ENCODE data around the gene TTC7B. TPM values are rescaled to one million over a fixed set of nuclear protein-coding genes. Genes with fewer than 3 reads are reported as not detected.

The TTC7B gene
- total RNA-seq, 1 experiment from 2014 or later: 70.6 TPM

DNA sequence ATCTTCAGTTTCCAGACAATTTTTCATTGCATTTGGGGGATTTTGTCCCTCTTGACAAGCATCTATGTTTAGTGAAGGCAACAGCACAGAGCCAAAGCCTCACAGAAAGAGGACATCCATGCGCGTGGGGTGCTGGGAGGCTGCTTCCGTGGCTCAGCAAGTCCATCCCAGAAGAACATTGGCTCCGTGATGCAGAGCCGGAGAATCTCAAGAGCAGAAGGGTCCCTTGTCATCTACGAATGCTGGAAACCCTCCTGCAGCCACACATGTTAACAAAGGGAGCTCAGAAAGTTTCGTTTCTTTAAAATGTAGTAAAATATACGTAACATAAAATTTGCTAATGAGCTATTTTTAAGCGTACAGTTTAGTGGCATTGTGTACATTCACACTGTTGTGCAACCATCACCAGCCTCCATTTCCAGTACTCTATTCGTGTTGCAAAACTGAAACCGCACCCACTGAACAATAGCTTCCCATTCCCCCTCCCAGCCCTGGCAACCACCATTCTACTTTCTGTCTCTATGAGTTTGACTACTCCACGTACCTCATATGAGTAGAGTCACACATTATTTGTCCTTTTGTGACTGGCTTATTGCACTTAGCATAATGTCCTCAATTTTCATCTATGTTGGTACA, 185.9 kb downstream of the TTC7B start:
- H4K20me1 ChIP-seq (ENCODE audit: insufficient read depth): no peaks in the 10 kb centered on the region
- H3K9ac ChIP-seq (ENCODE audit: low read length): no peak overlapping the region
- peaks cover 3 to 10% of the 10 kb centered on the region in 2 experiments for H3K4me1 ChIP-seq (ENCODE audit: control insufficient read depth in 1 of 2, insufficient read depth in 2 of 2, low read length in 2 of 2)
- no peak overlapping the region for H3K27ac ChIP-seq (ENCODE audit: low read depth, low read length)
- ChIA-PET CTCF (no interaction called here), POLR2A (no interaction called here), RAD21 (ENCODE audit: low non-redundant PET in 1 of 2, low total read pairs in 2 of 2, uncharacterized antibody in 2 of 2, unreplicated experiment in 2 of 2) (no interaction called here)
- no peak for TF ChIP-seq EZH2phosphoT487 (IDR thresholded peaks at IDR 0.05; ENCODE audit: borderline replicate concordance)
- TF ChIP-seq EZH2 (IDR thresholded peaks at IDR 0.05): no peak
- no peak for TF ChIP-seq ELF1 (IDR thresholded peaks at IDR 0.05; ENCODE audit: borderline replicate concordance, low read depth)
- TF ChIP-seq, protein P1, sequence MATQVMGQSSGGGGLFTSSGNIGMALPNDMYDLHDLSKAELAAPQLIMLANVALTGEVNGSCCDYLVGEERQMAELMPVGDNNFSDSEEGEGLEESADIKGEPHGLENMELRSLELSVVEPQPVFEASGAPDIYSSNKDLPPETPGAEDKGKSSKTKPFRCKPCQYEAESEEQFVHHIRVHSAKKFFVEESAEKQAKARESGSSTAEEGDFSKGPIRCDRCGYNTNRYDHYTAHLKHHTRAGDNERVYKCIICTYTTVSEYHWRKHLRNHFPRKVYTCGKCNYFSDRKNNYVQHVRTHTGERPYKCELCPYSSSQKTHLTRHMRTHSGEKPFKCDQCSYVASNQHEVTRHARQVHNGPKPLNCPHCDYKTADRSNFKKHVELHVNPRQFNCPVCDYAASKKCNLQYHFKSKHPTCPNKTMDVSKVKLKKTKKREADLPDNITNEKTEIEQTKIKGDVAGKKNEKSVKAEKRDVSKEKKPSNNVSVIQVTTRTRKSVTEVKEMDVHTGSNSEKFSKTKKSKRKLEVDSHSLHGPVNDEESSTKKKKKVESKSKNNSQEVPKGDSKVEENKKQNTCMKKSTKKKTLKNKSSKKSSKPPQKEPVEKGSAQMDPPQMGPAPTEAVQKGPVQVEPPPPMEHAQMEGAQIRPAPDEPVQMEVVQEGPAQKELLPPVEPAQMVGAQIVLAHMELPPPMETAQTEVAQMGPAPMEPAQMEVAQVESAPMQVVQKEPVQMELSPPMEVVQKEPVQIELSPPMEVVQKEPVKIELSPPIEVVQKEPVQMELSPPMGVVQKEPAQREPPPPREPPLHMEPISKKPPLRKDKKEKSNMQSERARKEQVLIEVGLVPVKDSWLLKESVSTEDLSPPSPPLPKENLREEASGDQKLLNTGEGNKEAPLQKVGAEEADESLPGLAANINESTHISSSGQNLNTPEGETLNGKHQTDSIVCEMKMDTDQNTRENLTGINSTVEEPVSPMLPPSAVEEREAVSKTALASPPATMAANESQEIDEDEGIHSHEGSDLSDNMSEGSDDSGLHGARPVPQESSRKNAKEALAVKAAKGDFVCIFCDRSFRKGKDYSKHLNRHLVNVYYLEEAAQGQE (IDR thresholded peaks at IDR 0.05; ENCODE audit: low read depth): no peak
- no peak for TF ChIP-seq POLR2A (IDR thresholded peaks at IDR 0.05; ENCODE audit: borderline replicate concordance, extremely low read depth, insufficient read depth, insufficient read length)
- ATAC-seq (no peak), DNase-seq (ENCODE audit: low read depth, low spot score) (no peak)
- H3K4me2 ChIP-seq (ENCODE audit: low read length): no peak overlapping the region
- no peaks in the 10 kb centered on the region for H3K79me2 ChIP-seq (ENCODE audit: insufficient read depth, low read length)
- no TSS peak for BruUV-seq (replicated peaks)
- no peak overlapping the region for H2AFZ ChIP-seq (ENCODE audit: low read depth, low read length, poor library complexity, severe bottlenecking)
- H3K36me3 ChIP-seq (ENCODE audit: control insufficient read depth in 1 of 2, insufficient read depth in 2 of 2, low read length in 2 of 2): no peaks in the 10 kb centered on the region
- H3K9me2 ChIP-seq (ENCODE audit: insufficient read depth): no peaks in the 10 kb centered on the region
- no peaks in the 10 kb centered on the region for H3K9me3 ChIP-seq (ENCODE audit: control insufficient read depth in 1 of 2, insufficient read depth in 1 of 2, low read depth in 1 of 2, low read length in 2 of 2)
- no peaks in the 10 kb centered on the region for H3K27me3 ChIP-seq (ENCODE audit: insufficient read depth, low read length)
- intact Hi-C loops (cut with micrococcal nuclease): no loop called here
- no peak overlapping the region for H3K4me3 ChIP-seq (replicated peaks in 1 of 2; ENCODE audit: low read depth in 1 of 2, low read length in 2 of 2)

GRCh38 chr14:90629471-90629870, 186.8 kb downstream of the TTC7B start:
- H2AFZ ChIP-seq (ENCODE audit: low read depth, low read length, poor library complexity, severe bottlenecking): no peak overlapping the region
- POLR2A ChIA-PET: no interaction called here
- CTCF ChIA-PET: no interaction called here
- DNase-seq (ENCODE audit: low read depth, low spot score): no peak
- RAD21 ChIA-PET (ENCODE audit: low non-redundant PET in 1 of 2, low total read pairs in 2 of 2, uncharacterized antibody in 2 of 2, unreplicated experiment in 2 of 2): no interaction called here
- no peaks in the 10 kb centered on the region for H4K20me1 ChIP-seq (ENCODE audit: insufficient read depth)
- no peaks in the 10 kb centered on the region for H3K9me2 ChIP-seq (ENCODE audit: insufficient read depth)
- no TSS peak for BruUV-seq (replicated peaks)
- no peaks in the 10 kb centered on the region for H3K9me3 ChIP-seq (ENCODE audit: control insufficient read depth in 1 of 2, insufficient read depth in 1 of 2, low read depth in 1 of 2, low read length in 2 of 2)
- no peak overlapping the region for H3K4me2 ChIP-seq (ENCODE audit: low read length)
- intact Hi-C loops (cut with micrococcal nuclease): no loop called here
- no peaks in the 10 kb centered on the region for H3K27me3 ChIP-seq (ENCODE audit: insufficient read depth, low read length)
- no peaks in the 10 kb centered on the region for H3K79me2 ChIP-seq (ENCODE audit: insufficient read depth, low read length)
- H3K27ac ChIP-seq (ENCODE audit: low read depth, low read length): no peak overlapping the region
- H3K4me1 ChIP-seq (ENCODE audit: control insufficient read depth in 1 of 2, insufficient read depth in 2 of 2, low read length in 2 of 2): peaks cover 11 to 16% of the 10 kb centered on the region in 2 experiments
- no peak overlapping the region for H3K9ac ChIP-seq (ENCODE audit: low read length)
- no peaks in the 10 kb centered on the region for H3K36me3 ChIP-seq (ENCODE audit: control insufficient read depth in 1 of 2, insufficient read depth in 2 of 2, low read length in 2 of 2)
- no peak overlapping the region for H3K4me3 ChIP-seq (replicated peaks in 1 of 2; ENCODE audit: low read depth in 1 of 2, low read length in 2 of 2)
- ATAC-seq: no peak
- TF ChIP-seq, protein P2, sequence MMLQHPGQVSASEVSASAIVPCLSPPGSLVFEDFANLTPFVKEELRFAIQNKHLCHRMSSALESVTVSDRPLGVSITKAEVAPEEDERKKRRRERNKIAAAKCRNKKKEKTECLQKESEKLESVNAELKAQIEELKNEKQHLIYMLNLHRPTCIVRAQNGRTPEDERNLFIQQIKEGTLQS (IDR thresholded peaks at IDR 0.05): no peak
- TF ChIP-seq SIN3A (IDR thresholded peaks at IDR 0.05; ENCODE audit: low read depth): no peak
- TF ChIP-seq YY1 (IDR thresholded peaks at IDR 0.05; ENCODE audit: extremely low read depth, insufficient replicate concordance, low read depth, low read length): no peak
- TF ChIP-seq ZFX (IDR thresholded peaks at IDR 0.05): no peak
- TF ChIP-seq EZH2phosphoT487 (IDR thresholded peaks at IDR 0.05; ENCODE audit: borderline replicate concordance): no peak
- TF ChIP-seq SRF (IDR thresholded peaks at IDR 0.05; ENCODE audit: low read depth): no peak
- no peak for TF ChIP-seq CEBPB (IDR thresholded peaks at IDR 0.05; ENCODE audit: low read depth)
- TF ChIP-seq, protein P1 (IDR thresholded peaks at IDR 0.05; ENCODE audit: low read depth): no peak
- no peak for TF ChIP-seq POLR2AphosphoS5 (IDR thresholded peaks at IDR 0.05; ENCODE audit: low read depth, low read length)
- TF ChIP-seq ZNF274 (IDR thresholded peaks at IDR 0.05; ENCODE audit: low read depth, low read length): no peak
